Cardiac fibroblast (primary cell): ENCODE results near the gene TNIP1.

Experiments
- DNase-seq, 2 donors: peaks; one replicate each; pipeline versions ENCODE4 v3.0.0 to v3.0.0-alpha.2; 2010; ENCODE audit warnings: low read depth in 2 of 2
- H3K4me3 ChIP-seq, 2 donors: replicated peaks in 1 of 2; 1 replicate in 1 of 2; 2 replicates in 1 of 2; pipeline ENCODE4 v1.5.1; 2011; ENCODE audit warnings: low read depth in 2 of 2, low read length in 2 of 2, mild to moderate bottlenecking in 2 of 2, moderate library complexity in 1 of 2
- TF ChIP-seq, protein P1 (sequence below): IDR thresholded peaks from one replicate; pipeline ENCODE4 v1.5.1; 2011; ENCODE audit warnings: low read depth, mild to moderate bottlenecking, low read length, inconsistent platforms

Gene TNIP1

DNA sequence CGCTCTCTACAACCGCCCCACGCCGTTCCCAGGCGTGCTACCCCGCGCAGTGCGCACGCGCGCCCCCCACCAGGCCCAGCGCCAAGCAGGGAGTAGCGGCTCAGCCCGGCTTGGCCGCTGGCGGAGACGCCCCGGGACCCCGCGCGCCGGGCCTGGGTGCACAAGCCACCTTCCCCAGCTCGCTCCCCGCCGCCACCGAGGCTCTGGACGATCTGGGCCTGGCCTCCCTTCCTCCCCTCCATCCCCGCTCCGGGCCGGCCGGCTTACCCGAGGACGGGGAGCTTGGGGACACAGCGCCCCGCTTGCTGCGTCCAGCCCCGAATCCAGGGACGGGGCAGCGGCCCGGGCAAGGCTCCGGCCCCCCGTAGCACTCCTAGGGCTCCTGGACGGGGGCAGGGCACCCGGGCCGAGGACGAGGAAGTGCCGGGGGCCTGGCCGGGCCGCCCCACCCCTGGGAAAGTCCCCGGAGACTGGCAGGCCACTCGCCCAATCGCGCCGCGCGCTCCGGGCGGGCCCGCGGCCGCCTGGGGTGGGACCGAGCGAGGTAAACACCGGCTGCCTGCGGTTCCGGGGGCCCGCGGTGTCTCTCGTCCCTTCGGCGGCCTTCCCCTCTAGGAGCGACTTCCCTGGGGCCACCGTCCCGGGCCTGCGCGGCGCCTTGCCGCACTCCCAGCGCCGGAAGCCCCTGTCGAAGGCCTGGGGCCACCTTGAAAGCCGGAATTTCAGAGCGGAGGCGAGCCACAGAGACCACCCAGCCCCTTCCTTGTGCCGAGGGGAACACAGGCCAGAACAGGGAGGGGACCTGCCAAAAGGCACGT is at the start of gene TNIP1:
Gene TNIP1, minus strand, starts transcription at position 422 of the 818 bp plus-strand sequence. CDS start 15,939 bp downstream, outside the sequence.
- peak within 1 kb of the TSS; percentile 72 to 87 for H3K4me3 ChIP-seq
- TF ChIP-seq, protein P1, sequence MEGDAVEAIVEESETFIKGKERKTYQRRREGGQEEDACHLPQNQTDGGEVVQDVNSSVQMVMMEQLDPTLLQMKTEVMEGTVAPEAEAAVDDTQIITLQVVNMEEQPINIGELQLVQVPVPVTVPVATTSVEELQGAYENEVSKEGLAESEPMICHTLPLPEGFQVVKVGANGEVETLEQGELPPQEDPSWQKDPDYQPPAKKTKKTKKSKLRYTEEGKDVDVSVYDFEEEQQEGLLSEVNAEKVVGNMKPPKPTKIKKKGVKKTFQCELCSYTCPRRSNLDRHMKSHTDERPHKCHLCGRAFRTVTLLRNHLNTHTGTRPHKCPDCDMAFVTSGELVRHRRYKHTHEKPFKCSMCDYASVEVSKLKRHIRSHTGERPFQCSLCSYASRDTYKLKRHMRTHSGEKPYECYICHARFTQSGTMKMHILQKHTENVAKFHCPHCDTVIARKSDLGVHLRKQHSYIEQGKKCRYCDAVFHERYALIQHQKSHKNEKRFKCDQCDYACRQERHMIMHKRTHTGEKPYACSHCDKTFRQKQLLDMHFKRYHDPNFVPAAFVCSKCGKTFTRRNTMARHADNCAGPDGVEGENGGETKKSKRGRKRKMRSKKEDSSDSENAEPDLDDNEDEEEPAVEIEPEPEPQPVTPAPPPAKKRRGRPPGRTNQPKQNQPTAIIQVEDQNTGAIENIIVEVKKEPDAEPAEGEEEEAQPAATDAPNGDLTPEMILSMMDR: no peak
- peak; percentile 92 to 94 for DNase-seq

DNA sequence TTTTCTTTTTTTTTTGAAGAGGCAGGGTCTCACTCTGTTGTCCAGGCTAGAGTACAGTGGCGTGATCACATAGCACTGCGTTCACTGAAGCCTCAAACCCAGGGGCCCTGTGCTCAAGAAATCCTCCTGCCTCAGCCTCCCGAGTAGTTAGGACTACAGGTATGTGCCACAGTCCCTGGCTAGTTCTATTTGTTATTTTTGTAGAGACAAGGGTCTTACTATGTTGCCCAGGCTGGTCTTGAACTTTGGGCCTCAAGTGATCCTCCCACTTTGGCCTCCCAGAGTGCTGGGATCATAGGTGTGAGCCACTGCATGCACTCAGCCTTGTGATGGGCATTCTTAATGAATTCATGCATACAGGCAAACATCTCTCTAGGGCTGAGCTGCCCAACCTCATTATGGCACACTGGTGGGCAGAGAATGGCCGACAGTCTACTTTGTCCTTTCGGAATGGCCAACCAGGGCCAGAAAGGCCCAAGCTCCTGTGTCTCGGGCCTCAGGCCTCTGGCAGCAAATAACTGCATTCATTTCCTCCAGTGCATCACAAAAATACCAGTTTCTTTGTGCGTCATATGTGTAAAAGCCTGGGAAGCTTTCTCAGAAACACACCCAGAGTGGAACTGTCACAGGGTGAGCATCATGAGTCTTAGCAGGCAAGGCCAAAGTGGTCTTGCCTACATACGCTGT is 49.5 kb upstream of the TNIP1 start:
- no peak for DNase-seq
- TF ChIP-seq, protein P1: no peak
- no peak overlapping the region for H3K4me3 ChIP-seq

DNA sequence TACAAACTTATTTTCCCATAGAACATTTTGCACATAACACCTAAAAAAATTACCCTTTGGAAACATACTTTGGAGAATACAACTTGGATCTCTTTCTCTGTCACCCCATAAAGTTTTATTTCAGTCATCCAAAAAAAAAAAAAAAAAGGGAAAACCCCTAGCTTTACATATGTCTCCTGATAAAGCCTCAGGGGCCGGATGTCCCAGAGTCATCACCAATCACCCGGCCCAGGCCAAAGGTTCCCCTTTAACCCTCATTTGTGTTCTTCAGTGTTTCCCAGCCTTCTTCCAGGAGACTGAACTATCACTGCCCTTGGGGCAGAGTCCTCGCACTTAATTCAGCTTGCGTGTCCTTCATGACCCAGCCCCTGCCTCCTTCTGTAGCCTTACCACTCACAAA is 48.0 kb upstream of the TNIP1 start:
- TF ChIP-seq, protein P1: no peak
- no peak for DNase-seq
- H3K4me3 ChIP-seq: no peak overlapping the region

DNA sequence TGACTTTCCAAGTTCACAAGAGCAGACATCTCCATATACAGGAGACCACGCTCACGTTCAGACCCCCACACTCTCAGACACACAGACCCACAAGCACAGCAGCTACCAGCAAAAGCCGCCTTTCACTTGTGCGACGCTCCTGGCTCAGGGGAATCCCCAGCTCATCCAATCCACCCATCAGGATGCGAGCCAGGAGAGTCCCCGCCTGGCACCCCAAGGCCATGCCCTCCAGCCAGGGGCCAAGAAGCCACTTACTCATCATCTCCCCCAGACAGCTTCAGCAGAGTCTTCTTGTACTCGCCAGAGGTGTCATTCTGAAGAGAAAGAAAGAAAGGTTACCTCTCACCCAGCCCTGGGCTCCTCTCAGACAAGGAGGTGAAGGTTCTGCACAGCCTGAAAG is 47.1 kb upstream of the TNIP1 start:
- TF ChIP-seq, protein P1: no peak
- H3K4me3 ChIP-seq: no peak overlapping the region
- no peak for DNase-seq

GRCh38 chr5:151126199-151126645 is 45.4 kb upstream of the TNIP1 start:
- TF ChIP-seq, protein P1: peak; percentile 79
- DNase-seq: peak; percentile 72 to 76

GRCh38 chr5:151125421-151125820 is 44.6 kb upstream of the TNIP1 start:
- no peak for DNase-seq
- TF ChIP-seq, protein P1: no peak
- H3K4me3 ChIP-seq: no peak overlapping the region

More at GRCh38 chr5:151126199-151126645, 45.4 kb upstream of the TNIP1 start:
- H3K4me3 ChIP-seq: no peak overlapping the region
